Lung microvascular endothelial cell (primary cell): ENCODE data around the gene BANF1. TPM values are rescaled to one million over a fixed set of nuclear protein-coding genes. Genes with fewer than 3 reads are reported as not detected.
A peak's percentile ranks its signal among the peaks of the same experiment; 100 is the strongest.

Experiments used
- DNase-seq, 2 donors: peaks; one replicate each; pipeline versions ENCODE4 v3.0.0 to v3.0.0-alpha.2; 2010; ENCODE audit warnings: low read depth in 2 of 2
- total RNA-seq: library from RNA; depleted of rRNA; stranded (reverse); fragments of >200 nt; gene quantifications from 2 replicates; pipeline ENCODE4 v1.2.1, GENCODE V29; 2014

BANF1 gene
- total RNA-seq, 1 donor from 2014 or later = 19.2 TPM

DNA sequence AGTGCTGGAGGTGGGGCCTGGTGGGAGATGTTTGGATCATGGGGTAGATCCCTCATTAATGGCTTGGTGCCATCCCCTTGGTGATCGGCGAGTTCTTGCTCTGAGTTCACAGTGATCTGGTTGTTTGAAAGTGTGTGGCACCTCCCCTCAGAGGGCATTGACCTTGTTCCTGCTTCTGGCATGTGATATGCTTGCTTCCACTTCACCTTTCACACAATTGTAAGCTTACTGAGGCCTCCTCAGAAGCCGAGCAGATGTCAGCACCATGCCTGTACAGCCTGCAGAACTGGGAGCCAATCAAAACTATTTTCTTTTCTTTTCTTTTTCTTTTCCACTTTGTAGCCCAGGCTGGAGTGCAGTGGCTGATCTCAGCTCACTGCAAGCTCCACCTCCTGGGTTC, 35.0 kb downstream of the BANF1 start:
- no peak for DNase-seq

- no peak for DNase-seq
Observed at GRCh38 chr11:66039765-66040164, 37.5 kb downstream of the BANF1 start.

DNA sequence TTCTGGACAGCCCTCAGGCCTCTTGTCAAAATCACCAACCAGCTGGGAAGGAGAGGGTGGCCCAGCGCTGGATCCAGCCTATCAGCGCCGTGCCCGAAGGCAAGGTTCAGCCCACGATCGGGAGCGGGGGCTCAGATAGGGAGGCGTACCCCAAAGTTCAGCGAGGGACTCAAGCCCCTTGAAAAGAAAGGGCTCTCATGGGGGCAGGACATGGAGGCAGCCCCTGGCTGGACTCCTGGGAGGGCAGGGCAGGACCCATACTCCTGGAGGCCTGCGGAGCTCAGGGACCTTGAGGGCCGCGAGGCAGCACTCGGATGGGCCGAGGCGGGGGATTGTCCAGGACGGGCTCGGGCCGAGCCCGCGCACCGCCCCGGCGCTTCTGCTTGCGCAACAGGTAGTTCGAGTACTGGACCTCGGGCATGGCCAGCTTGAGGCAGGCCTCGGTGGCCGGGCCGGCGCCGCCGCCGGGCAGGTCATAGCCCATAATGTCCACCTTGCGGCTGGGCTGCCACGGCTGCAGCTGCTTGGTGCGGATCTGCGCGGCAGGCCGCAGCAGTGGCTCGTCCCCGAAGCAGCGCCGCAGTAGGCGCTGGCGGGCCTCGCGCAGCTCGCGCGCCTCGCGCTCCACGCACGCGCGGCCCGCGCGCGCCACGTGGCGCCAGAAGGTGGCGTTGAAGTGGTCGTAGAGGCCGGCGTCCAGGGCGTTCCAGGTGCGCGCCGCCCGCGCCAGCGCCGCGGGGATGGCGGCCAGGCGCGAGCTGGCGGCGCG, 40.1 kb downstream of the BANF1 start:
- DNase-seq = no peak

GRCh38 chr11:66042996-66043906, 40.9 kb downstream of the BANF1 start:
- DNase-seq = no peak

DNA sequence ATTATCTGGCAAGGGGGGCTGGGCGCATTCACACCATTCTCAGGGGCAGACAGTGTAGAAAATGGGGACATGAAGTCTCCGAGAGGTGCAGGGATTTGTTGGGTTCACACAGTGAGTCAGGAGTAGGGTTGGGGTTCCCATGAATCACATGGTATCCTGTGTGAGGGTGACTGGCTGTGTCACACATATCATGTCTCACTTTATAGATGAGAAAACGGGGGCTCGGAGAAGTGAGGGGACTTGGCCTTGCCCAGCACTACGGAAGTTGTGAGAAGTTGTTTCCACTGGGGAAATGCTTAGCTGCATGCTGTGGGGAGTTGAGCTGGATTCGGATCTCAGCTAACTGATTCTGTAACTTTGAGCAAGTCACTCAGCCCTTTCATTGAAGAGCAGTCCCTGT, 42.5 kb downstream of the BANF1 start:
- no peak for DNase-seq

- DNase-seq = peak; percentile 79 to 88
Observed at GRCh38 chr11:66045177-66045639, 42.9 kb downstream of the BANF1 start.

DNA sequence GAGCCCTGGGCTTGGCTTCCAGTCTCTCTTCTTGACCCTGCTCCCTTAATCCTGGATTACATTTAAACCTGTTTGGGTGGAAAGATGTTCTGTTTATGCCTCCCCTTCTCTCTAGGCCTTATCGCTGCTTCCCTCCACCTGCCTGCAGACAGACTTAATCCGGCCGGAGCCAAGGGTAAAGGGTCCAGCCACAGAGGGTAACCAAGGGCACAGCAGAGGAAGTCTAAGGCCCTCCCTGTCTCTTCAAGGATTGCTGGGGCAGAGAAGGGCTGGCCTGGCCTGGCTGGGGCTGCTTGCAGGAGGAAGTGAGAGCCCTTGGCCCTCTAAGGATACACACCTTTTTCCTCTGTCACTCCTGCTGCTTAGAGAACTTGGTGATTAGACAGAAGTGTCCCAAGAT, 44.6 kb downstream of the BANF1 start:
- no peak for DNase-seq

GRCh38 chr11:66047541-66048365, 45.5 kb downstream of the BANF1 start:
- no peak for DNase-seq

GRCh38 chr11:66048547-66049323, 46.4 kb downstream of the BANF1 start, which contains the start of gene GAL3ST3:
Gene GAL3ST3 (minus strand): TSS chr11:66049161. CDS start chr11:66045415, 3,746 bp downstream.
- no peak for DNase-seq

- DNase-seq = no peak
Observed at GRCh38 chr11:66050581-66051231, 48.4 kb downstream of the BANF1 start.

- no peak for DNase-seq
Observed at GRCh38 chr11:66051371-66051765, 49.1 kb downstream of the BANF1 start.

GRCh38 chr11:66051766-66052663, 49.7 kb downstream of the BANF1 start, which contains the start of gene SF3B2:
Gene SF3B2 (plus strand): TSS chr11:66052364. CDS start chr11:66052385, 21 bp downstream.
- peak; percentile 98 to 99 for DNase-seq

- no peak for DNase-seq
Observed at GRCh38 chr11:66052664-66052982, 50.3 kb downstream of the BANF1 start.

Other genes starting within 250 kb of the BANF1 start
- gene AP5B1, start 221.5 kb upstream of the BANF1 start, total RNA-seq = 5.2 and 8.3 TPM in 2 replicates
- not detected in 2 replicates for gene OVOL1, start 215.4 kb upstream of the BANF1 start, total RNA-seq
- gene SNX32, start 168.5 kb upstream of the BANF1 start, total RNA-seq = under 0.01 and 0.44 TPM in 2 replicates
- gene CFL1, start 144.3 kb upstream of the BANF1 start, total RNA-seq = 687 and 848 TPM in 2 replicates
- 27.7 and 36.3 TPM in 2 replicates for gene MUS81, start 142.1 kb upstream of the BANF1 start, total RNA-seq
- gene EFEMP2, start 129.7 kb upstream of the BANF1 start, total RNA-seq = 17.7 and 23.2 TPM in 2 replicates
- gene CTSW, start 122.7 kb upstream of the BANF1 start, total RNA-seq = 0.20 and 0.22 TPM in 2 replicates
- 145 and 157 TPM in 2 replicates for gene FIBP, start 114.0 kb upstream of the BANF1 start, total RNA-seq
- 51.9 and 56.0 TPM in 2 replicates for gene CCDC85B, start 111.8 kb upstream of the BANF1 start, total RNA-seq
- 0.99 and 3.1 TPM in 2 replicates for gene FOSL1, start 102.1 kb upstream of the BANF1 start, total RNA-seq
- gene C11orf68, start 83.4 kb upstream of the BANF1 start, total RNA-seq = 10.2 and 15.7 TPM in 2 replicates
- gene DRAP1, start 83.1 kb upstream of the BANF1 start, total RNA-seq = 91.1 and 103 TPM in 2 replicates
- gene TSGA10IP, start 57.0 kb upstream of the BANF1 start, total RNA-seq = not detected in 2 replicates
- 25.7 and 30.2 TPM in 2 replicates for gene SART1, start 40.8 kb upstream of the BANF1 start, total RNA-seq
- 17.0 and 21.8 TPM in 2 replicates for gene EIF1AD, start 346 bp upstream of the BANF1 start, total RNA-seq
- gene CST6, start 9.5 kb downstream of the BANF1 start, total RNA-seq = 0.20 and 0.22 TPM in 2 replicates
- gene CATSPER1, start 24.0 kb downstream of the BANF1 start, total RNA-seq = 0.22 TPM in 1 of 2 replicates, not detected in the other
- 0.20 and 0.22 TPM in 2 replicates for gene GAL3ST3, start 46.7 kb downstream of the BANF1 start, total RNA-seq
- gene SF3B2, start 49.9 kb downstream of the BANF1 start, total RNA-seq = 57.3 and 63.5 TPM in 2 replicates
- 17.2 and 22.6 TPM in 2 replicates for gene PACS1, start 67.8 kb downstream of the BANF1 start, total RNA-seq